HG03060 (cell line): ENCODE measurements around the gene FLVCR2.
A peak's percentile ranks its signal among the peaks of the same experiment; 100 is the strongest.
"Not testable (repeated sequence)": the region's sequence is repeated elsewhere in the genome, so short reads cannot be mapped to it uniquely, and the experiment has no call there.

Experiments
- ATAC-seq: cut with Tn5 transposase; IDR thresholded peaks from one replicate; pipeline ENCODE4 v1.9.1; 2021; ENCODE audit warnings: low read depth, moderate number of reproducible peaks; ENCODE audit not compliant: unreplicated experiment

FLVCR2 gene

DNA sequence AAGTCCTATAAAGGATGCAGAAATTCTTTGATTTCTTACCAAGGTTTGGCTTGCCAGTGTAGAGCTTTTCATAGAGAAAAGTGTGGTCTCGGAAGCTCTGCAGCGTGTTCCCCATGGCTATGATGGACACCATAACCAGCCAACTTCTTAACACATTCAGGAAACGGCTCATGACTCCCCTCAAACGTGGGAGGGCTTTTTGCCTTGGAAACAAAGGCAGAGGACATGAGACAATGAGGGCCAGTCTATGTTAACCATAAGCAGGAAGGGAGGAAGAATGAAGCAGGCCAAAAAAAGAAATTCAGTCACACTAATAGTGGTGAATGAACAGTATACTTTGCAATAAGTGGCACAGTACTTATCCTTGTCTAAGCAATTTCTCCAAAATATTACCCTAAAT is 78.9 kb downstream of the FLVCR2 start:
- no peak for ATAC-seq

DNA sequence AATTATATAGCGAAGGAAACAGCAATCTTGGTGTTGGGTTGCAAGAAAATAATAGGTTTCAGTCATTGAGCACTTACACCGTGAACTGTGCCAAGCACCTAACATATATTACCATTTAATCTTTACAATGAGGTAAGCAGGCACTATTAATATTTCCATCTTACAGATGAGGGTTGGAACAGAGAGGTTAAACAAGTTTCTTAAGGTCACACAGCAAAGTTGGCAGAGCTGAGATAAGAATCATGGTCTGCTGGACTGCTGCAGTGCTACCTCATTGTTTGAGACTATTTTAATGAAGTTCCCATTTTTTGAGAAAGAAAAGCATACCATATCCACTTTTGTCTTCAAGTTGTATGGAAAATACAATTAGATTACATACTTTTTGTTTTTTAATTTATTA is 80.5 kb downstream of the FLVCR2 start:
- no peak for ATAC-seq

DNA sequence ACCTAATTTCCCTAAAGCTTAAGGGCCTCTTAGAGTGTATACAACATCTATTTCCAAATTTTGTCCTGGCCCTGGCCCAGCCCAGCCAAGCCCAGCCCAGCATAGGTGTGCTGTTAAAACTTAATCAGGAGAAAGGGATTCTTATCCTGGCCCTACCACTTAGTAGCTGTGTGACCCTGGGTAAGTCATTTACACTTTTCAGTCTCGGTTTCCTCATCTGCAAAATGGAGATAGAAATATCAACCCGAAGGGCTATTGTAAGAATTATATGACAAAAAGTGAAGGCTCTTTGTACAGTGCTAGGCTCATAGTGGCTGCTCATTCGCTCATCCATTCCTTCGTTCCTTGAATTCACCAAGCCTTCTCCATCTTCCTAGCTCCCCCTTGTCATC is 81.8 kb downstream of the FLVCR2 start:
- no peak for ATAC-seq

DNA sequence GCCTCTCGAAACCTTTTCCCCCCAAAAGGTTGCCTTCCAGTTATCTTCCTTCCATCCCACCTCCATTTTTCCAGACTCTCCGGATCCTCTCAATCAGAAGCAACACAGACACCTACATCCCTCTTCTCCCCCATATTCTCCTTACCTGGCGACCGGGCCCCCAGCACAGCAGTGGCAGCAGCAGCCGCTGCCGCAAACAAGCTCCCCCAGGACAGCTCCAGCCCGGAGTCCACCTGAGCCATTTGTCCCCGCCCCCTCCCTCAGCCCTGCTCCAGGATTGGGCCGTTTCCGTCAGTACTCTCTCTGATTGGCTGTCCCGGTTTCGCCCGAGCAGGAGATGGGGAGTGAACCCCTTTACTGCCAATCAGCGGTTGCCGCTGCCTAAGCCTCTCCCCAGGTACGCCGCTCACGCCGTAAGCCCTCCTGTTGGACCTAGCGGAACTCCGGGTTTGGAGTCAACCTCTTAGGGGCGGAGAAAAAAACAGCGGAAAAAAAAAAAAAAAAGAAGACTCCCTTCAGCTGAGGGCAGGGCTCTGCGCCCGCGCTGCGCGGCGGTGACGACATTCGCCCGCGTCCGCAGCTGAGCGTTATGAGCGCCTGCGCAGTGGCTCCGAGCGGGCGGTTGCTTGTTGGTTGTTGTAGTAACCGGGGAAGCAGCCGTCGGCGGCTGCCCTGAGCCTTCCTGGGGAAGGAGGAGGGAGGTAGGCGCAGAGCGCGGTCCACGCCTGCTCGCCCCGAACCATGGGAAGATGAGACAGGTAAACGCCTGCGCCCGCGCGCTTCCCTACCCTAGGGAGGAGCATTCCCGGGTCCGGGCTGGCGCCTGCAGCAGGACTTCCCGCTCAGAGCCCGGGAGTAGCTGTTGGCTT is 82.4 kb downstream of the FLVCR2 start, which contains the start of the genes ERG28 and TTLL5:
TSS of gene ERG28 (minus strand) at position 247 of the 869 bp plus-strand sequence. CDS start 3,374 bp downstream, outside the sequence.
TSS of gene TTLL5 (plus strand) at position 617 of the 869 bp plus-strand sequence. CDS start 1,904 bp downstream, outside the sequence.
- ATAC-seq: peak; percentile 96

DNA sequence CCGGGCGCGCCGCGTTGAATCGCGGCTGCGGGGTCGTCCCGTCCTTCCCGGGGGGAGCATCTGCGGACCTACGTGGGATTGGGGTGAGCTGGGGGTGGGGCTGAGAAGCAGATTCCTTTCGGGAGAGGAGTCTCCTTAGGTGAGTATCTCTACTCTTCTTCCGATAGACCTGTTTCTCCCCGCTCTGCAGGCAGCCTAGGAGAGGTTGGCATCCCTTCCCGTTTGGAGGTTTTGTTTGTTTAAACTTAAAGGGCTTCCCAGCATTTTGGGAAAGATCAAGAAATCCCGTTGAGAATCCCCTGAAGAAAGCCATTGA is 83.0 kb downstream of the FLVCR2 start:
- no peak for ATAC-seq

DNA sequence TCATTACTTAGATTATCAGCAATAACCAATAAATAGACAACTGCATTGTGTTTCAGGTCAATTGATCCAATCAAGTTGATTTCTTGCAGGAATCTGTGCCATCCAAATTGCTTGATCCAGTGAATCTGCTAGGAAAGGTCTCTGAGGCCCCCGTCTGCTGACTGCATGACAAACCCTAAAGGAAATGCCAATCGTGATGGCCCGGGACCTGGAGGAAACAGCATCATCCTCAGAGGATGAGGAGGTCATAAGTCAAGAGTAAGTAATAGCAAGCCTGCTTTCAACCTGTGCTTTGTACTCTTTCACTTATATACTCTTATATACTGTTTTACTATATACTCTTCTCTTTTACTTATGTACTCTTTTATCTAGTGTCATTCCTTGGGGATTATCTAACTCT is 84.5 kb downstream of the FLVCR2 start:
- ATAC-seq: no peak

DNA sequence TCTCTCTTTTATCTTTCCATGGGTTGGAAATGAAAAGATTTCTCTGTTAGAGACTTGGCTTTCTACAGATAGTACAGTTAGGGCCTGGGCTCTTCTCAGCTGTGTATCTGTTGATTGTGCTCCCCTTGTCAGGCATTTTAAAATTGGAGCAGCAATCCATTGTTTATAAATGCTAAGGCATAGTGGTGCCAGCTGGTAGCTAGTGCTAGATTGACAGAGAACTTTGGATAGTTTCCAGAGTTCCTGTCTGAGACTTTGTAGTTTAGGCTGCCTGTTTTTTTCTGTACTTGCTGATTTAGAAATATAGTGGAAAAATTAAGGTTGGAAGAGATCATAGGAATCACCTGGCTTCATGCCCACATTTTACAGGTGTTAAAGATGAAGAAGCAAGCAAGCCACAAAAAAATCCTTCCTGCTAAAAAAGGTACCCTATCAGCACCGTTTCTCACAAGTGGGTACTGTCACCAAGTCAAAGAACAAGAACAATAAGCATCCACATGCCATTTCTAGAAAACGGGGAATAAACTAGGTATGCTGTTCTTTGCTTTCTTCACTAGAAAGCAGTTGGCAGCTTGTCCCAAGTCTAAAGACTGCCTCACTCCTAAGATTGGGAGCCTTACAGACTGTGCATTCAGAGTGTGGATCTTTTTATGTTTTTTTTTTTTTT is 88.8 kb downstream of the FLVCR2 start:
- ATAC-seq: no peak

DNA sequence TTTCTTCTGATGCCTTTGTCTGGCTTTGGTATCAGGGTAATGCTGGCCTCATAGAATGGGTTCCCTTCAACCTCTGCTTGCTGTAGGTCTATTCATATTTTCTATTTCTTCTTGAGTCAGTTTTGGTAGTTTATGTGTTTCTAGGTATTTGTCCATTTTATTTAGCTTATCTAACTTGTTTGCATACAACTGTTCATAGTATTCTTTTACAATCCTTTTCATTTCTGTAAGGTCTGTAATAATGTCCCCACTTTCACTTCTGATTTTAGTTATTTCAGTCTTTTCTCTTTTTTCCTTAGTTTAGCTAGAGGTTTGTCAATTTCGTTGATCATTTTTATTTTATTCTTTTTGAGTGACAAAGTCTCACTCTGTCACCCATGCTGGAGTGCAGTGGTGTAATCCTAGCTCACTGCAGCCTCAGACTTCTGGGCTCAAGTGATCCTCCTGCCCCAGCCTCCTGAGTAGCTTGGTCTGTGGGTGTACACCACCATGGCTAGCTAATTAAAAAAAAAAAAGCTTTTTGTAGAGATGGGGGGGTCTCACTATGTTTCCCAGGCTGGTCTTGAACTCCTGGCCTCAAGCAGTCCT is 94.3 kb downstream of the FLVCR2 start:
- ATAC-seq: no peak

DNA sequence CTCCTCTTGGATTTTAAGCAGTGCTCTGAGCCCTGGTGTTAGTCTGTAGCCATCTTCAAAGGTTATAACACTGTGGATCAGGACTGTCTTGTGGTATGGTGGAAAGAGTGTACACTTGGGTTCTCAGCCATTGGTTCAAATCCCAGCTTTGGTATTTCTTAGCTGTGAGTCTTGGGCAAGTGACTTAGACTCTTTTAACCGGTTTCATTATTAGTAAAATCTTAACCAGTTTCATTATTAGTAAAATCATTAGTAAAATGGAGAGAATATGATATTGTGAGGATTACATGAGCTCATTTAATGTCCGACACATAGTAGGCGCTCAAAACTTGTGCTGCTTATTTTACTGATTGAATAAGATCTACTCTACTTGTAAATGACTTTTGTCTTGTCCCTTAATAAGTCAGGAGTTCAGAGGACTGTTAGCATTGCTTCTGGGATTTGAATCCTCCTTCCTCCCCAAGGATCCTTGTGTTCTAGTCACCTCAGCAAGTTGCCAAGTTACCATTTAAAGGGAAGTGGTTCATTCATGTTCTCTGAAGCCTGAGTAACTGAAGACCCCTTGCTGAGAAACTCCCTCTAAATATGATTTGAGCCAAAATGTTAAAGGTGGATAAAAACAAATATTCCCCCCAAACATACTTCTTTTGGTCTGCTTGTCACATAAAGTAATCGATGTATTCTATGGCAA is 95.1 kb downstream of the FLVCR2 start:
- ATAC-seq: no peak

DNA sequence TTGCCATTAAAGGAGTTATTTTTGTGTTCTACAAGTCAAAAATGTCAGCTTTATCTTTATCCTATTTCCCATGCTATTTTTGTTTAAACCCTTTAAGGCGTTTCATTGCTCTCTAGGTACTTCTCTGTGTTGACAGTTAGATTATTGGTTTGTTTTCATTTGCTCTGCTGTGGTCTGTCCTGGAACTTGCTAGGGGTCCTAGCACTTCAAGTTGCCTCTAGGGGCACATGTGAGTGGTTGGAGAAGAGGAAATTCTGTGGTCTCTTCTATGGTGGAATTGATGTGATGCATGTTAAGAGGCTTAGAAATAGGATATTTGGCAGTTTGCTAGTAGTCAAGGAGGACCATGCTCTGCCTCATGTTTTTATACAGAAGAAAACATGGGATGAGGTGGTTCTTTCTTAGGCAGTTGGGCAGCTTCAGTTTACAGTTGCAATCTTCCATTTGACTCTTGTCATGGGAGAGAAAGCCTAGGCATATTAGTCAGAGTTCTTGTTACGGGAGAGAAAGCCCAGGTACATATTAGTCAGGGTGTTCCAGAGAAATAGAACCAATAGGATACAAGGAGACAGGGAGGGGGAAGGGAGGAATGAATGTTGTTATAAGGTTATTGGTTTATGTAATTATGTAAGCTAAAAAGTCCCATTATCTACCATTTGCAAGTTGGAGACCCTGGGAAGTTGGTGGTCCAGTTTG is 97.0 kb downstream of the FLVCR2 start:
- ATAC-seq: no peak

DNA sequence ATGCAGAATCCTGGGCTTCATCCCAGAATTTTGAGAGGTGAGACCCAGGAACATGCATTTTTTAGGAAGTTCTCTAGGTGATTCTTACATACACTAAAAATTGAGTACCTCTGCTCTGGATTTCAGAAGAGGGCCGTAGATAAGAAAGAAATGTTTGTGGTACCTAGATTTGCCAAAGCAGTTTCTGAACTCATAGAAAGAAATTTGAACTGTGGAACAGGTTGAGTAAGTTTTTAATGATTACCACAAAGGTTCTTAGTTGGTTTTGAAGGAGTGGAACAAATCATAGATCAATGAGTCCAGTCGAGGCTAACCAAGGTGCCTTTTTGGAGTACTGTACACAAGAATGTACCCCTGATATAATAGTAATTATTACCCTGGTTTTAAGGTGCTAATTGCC is 107.5 kb downstream of the FLVCR2 start:
- ATAC-seq: no peak

DNA sequence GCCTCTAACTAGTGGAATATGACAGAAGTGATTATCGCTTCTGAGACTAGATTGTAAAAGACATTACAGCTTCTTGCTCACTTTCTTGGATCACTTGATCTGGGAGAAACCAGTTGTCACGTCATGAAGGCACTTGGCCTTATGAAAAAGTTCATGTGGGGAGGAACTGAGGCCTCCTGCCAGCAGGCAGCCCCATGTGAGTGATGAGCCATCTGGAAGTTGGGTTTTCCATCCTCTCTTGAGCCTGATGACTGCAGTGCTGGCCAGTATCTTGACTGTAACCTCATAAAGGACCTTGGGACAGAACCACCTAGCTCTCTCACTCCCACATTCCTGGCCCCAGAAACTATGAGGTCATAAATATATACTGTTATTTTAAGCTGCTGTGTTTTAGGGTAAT is 110.6 kb downstream of the FLVCR2 start:
- ATAC-seq: no peak

DNA sequence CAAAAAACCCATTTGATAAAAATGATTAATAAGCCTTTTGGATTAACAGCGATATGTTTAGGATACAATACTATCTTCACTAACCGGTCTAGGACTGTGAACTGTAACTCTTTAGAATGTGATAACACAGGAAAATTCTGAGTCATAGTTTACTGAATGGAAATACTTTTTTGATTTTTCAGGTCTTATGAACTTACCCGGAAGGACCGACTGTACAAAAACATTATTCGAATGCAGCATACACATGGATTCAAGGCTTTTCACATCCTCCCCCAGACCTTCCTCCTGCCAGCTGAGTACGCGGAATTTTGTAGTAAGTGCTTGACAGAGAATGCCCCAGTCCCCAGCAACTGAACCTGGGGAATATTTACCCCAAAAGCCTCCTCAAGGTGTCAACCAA is 111.6 kb downstream of the FLVCR2 start:
- no peak for ATAC-seq

DNA sequence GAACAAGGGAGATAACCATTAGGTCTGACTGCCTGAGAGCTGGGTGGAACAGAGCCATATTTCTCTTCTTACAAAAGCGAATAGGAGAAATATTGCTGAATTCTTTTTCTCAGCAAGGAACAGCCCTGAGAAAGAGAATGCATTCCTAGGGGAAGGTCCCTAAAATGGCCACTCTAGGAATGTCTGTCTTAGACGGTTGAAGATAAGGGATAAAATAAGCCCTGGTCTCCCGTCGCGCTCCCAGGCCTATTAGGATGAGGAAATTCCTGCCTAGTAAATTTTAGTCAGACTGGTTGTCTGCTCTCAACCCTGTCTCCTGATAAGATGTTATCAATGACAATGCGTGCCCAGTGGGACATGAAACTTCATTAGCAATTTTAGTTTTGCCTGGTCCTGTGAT is 116.6 kb downstream of the FLVCR2 start:
- not testable (repeated sequence) for ATAC-seq

DNA sequence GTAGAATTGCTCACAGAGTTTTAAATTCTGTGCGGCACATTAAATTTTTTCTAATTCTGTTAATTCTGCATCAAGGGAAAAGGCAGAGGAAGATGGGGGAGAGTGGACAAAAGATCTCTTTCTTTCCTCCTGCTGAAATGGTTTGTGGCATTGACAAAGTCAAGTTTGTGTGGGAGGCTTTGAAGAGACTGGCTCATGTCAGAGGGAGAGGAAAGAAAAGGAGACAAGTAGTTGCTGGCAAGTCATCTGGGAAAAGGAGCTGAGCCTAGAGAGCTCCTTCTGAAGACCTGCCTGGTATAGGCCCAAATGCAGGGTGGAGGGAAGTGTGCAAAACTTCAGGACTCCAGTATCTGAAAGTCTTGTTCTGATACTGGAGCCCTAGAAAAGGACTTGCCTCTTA is 119.0 kb downstream of the FLVCR2 start:
- ATAC-seq: no peak
